Epithelial cell of prostate (primary cell): ENCODE data around the gene PDLIM7.
A peak's percentile ranks its signal among the peaks of the same experiment; 100 is the strongest.

Experiments used
- DNase-seq: peaks from one replicate; pipeline ENCODE4 v3.0.0-alpha.2; 2011; ENCODE audit warnings: low read depth, low spot score
- H3K27ac ChIP-seq: fragments of 450-650 bp; 2 replicates; pipeline ENCODE4 v1.5.1; 2017; ENCODE audit warnings: mild to moderate bottlenecking

Gene PDLIM7

DNA sequence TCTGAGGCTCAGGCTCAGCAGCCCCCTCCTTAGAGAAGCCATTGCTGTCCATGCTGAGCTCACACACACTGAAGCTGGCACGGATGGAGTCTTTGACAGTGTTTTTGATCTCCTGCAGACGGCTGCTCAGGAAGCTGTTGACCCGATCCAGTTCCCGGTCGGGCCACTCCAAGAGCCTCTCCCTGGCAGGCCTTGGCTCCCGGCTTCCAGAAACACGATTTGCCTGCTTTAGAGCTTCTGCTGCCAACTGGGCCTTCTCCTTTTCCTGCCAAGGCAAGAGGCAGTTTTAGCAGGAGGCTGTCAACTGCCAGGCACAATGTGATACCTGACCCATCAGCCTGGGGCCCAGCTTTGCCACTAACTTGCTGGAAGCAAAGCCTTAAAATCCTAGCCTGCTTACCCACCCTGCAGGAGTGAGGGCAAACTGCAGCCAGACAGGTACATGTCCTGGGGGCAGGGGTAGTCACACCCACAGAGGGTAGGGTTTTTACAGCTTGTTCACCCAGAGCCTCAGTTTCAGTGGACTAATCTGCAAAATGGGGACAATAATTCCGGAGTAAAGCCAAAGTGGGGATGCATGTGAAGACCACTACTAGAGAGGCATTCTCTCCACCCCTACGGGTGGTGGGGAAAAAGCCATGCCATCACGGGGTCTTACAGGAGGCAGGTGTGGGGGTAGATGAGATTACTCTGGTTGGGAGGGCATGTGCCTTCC lies 27.7 kb upstream of the PDLIM7 start:
- no peak for DNase-seq
- no peak overlapping the region for H3K27ac ChIP-seq

DNA sequence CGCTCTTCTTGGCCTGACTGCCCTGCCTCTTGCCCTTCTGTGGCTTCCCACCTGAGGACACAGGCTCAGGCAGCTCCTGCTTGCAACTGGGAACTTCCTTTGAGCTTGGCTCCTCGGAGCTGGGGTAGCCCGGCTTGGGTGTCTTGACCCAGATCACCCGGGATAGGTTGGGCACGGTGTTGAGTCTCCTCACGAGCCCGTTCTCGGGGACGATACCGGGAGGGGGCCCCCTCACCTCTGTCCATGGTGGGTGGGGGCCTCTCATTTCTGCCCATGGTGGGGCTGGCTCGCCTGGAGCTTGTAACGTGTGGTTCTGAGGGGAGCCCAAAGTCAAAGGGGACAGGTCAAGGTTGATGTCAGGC lies 27.1 kb upstream of the PDLIM7 start:
- no peak overlapping the region for H3K27ac ChIP-seq
- no peak for DNase-seq

DNA sequence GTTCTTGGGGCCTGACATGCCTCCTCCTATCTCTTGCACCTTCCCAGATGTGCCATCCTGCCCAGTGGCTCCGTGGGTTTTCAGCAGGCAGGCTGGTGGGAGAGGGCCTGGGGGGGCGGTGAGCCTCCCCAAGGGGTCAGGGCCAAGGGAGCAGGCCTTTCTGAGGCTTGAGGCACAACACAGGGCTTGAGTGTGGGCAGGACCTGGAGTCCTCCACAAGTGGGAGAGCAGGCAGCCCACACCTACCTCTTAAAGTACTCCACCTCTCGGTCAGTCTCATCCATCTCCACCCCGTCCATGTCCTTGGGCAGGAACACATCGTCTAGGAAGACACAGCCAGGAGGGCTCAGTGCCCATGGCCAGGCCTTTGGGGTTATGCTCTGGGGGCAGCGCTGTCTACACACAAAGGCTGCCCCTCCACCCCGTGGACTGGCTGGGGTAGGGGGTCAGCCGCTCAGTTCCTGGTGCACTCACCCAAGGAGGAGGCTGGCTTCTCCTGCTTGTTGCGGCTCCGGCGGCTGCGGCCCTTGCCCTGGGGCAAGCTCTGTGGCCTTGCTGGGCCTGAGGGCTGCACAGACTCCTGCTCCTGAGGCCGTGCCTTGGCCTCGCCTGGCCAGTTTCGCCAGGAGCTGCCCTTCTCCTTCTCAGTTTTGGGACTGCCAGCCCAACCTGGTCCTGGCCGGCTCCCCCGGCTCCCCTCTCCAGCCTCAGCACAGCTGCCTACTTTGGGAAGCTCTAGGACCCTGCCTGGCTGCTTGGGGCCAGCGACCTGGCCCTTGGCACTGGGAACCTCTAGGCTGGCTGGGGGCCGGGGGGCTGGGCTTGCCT lies 26.5 kb upstream of the PDLIM7 start:
- no peak for DNase-seq
- H3K27ac ChIP-seq = no peak overlapping the region

DNA sequence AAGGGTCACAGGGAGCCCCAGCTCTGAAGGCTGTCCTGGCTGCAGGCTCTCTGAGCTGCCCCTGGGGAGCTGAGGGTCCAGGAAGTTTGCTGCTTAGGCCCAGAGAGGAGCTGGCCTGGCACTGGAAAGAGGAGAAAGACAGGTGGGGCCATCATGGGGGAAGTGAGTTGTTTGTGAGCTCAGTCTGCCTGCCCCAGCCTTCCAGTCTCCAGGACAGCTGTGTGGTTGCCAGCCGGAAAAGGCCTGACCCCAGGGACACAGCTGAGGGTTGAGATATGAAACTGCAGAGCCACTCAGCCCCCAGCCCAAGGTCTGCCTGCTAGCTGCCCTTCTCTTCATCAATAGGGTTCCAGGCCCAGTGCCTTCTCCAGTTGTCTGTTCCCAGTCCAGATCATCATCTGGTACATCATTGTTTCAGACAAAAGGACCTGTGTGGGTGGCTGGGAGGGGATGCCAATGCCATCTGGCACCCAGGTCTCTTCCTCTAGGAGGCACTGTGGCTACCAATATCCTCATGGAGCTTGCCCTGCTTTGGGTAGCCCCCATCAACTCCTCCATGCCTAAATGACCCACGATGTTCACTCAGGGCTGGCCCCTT lies 23.6 kb upstream of the PDLIM7 start:
- H3K27ac ChIP-seq = no peak overlapping the region

DNA sequence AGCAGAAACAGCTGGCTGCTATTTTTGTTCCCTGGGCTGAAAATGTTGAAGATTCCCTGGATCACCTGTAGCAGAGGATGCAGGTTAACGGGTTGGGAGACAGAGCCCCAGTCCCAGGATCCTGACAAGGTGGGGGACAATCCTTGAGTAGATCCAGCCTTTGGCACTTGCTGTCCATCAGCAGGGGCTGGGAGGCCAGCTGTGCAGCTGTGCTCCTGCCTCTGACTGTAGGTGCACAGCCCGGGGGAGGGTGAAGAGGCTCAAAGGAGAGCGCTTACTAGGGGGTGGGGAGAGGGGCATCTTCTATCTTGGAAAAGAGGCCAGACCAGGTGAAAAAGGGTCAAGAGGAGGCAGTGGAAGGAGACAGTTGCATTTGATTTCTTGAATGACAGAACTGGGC lies 22.9 kb upstream of the PDLIM7 start:
- no peak overlapping the region for H3K27ac ChIP-seq
- DNase-seq = no peak

More for the DNA sequence above, 23.6 kb upstream of the PDLIM7 start:
- no peak for DNase-seq

DNA sequence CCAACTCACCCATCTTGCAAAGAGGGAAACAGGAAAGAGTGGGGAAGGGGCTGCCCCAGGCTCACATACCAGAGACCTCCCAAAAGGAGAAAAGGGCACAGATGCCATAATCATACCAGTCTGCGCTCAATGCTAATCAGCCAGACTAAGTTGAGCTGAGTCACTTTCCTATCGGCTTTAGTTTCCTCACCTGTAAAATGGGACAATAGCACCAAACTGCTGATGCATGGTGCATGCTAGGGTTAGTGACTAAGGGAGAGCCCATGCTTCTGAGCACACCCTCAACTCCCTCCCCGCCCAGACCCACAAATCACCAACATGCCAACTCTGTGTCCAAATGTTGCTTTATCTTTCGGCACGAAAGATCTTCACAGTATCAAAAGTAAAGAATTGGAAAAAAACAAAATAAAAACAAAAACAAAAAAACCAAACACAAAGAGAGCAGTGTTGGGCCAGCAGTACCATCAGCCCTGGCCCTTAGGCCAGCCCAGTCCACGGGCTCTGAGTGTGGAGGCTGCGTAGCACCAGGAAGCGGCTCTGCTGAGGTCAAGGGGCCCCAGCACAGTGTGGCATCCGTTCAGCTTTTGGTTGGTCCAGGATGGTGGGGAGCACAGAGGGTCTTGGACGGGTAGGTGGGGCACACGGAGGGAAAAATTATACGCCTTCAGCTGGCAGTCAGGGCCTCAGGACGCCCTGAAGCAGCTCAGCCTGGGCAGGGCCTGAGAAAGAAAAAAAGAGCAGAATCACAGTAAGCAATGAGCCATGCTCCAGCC lies 22.2 kb upstream of the PDLIM7 start:
- no peak for DNase-seq
- no peak overlapping the region for H3K27ac ChIP-seq

DNA sequence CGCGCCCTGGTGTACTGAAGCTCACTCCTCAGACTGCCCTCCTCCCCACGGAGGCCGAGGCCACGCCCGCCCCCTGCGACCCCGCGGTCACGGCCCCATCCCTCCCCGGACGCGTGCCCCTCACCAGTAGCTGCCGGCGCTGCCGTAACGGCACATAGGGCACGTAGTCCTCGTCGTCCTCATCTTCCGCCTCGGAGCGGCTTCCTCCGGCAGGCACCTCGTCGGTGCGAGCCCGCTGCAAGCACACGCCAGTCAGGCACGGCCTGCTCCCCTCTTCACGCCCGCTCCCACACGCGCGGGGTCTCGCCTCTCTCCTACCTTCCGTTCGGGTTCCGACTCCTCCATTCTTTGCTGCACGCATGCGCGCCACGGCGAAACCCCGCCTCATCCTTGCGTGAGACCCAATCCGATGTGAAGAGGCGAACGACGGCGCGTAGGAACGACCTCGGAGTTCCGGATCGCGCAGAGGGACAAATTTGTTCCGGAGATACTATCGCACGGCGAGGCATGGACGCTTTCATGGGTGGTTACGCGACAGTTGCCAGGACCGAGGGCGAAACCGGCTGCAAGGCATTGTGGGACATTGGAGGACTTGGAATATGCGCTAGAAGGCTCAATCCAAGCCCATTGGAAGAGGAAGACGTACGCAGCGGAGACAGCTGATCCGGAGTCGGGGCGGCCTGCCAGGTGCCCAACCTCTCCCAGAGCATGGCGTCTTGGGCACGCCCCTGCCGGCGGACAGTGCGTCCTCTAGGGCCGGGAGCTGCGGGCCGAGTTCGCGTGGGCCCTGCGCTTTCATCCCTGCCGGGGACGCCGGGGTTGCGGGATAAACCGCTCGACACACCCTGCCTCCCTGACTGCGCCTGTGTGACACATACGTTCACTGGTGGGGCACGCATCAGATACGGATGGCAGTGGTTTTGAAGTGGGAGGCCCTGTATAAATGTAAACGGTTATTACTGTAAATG lies 19.5 kb upstream of the PDLIM7 start, which contains the start of gene DDX41:
Gene DDX41 (minus strand): TSS at position 361 of the 968 bp plus-strand sequence. CDS start 16 bp downstream, at position 345.
- peak; percentile 93 for DNase-seq
- H3K27ac ChIP-seq = peak within 1 kb of the TSS; percentile 86

DNA sequence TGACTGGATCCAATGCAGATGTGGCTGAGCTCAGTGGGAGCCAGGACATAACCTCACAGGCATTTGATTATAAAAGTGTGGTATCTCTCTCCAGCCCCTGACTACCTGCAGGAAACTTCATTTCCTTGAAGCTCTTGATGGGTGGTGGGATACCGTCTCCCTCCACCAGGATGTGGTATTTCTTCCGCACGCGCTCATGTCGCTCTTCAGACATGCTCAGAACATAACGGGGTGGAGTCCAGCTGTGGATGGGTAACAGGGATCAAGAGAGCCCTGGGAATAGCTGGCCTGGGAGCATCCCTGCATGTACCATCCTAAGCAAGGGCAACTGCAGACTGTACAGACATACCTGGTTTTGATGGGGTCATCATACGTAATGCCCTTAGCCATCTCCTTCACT lies 18.2 kb upstream of the PDLIM7 start:
- no peak for DNase-seq
- H3K27ac ChIP-seq = no peak overlapping the region

DNA sequence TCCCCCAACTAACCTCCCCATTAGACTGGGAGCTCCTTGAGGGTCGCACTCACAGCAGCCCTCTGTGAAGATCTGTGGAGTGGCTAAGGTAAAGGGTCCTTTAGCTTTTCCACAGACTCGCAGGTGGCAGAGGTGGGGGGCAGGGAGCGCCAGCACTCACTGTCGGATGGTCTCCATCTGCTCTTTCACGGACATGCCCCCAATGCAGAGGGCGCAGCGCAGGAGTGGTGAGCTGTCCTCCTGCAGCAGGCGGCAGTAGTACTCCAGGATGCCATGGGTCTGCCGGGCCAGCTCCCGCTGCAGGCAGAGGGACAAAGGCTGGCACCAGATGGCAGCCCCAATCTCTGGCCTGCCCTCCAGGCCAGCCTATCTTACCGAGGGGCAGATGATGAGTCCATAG lies 17.1 kb upstream of the PDLIM7 start:
- DNase-seq = no peak
- no peak overlapping the region for H3K27ac ChIP-seq

DNA sequence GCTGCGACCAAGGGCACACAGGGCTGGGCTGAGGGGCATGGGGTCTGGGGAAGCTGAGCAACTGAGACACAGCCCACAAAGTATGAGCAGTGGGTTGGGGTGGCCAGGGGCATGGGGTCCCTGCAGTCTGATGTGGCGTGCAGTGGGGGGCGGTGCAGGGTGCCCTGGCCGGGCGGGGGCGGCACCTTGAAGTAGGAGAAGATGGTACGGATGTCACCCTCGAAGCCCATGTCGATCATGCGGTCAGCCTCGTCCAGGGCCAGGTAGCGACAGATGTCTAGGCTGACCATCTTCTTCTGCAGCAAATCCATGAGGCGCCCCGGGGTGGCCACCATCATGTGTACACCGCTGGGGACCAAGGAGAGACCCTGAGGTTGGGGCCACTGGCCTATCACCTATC lies 16.1 kb upstream of the PDLIM7 start:
- no peak for DNase-seq
- H3K27ac ChIP-seq = no peak overlapping the region

DNA sequence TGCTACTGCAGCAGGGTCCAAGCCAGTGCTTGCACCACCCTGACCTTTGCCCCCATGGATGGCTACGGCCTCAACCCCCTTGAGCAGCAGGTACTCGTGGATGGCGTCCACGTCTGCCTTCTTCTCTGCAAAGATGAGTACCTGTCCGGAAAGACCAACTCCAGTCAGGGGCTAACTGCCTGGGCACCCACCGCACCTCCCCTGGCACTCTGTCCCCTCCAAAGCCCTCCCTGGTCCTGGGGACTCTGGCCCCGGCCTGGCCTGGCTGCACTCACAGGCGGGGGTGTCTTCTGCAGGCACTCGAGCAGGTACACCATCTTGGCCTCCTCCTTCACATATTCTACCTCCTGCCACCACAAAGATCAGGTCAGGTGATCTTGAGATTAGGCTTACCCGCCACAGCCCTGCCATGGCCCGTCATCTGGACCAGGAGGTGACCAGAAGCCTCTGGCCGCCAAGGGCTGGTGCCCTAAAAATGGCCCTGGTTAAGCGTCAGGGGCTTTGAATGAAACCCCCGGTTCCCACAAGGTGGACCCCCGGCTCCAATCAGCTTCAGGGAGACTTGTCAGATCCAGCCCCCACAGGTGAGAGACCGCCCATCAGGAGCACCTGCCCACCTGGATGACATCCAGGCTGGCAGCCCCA lies 15.5 kb upstream of the PDLIM7 start:
- no peak overlapping the region for H3K27ac ChIP-seq
- DNase-seq = no peak

DNA sequence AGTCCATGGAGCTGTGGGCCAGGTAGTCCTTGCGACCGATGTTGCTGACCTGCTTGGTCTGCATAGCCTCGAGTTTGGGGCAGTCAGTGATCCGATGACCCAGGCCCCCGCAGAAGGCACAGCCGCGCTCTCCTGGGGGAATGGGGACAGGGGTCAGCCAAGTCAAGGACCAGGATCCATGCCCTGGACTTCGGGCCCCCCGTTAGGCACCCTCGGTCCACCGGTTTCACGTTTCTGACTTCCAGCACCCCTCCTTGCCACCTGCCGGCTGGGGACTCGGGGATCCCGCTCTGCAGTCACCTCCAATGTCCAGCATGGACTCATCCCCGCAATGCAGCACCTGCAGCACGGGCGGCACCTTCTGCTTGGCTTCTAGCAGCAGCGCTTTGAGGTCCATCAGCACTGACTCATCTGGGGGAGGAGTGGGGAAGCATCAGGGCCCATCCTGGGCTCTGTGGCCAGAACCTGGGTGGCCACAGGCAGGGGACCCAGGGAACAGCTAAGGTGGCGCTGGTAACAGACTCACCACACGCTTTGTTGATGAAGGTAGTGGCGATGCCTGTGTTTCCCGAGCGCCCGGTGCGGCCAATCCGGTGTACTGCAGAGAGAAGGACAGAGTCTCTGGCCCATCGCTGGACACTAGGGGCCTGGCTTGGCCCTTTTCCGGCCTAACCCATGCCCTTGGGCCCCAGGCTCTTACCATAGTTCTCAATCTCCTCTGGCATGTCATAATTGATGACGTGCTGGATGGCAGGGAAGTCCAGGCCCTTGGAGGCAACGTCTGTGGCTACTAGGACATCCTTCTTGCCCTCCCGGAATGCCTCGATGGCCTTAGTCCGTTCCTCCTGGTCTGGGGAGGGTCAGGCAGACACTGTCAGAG lies 14.6 kb upstream of the PDLIM7 start:
- no peak overlapping the region for H3K27ac ChIP-seq

DNA sequence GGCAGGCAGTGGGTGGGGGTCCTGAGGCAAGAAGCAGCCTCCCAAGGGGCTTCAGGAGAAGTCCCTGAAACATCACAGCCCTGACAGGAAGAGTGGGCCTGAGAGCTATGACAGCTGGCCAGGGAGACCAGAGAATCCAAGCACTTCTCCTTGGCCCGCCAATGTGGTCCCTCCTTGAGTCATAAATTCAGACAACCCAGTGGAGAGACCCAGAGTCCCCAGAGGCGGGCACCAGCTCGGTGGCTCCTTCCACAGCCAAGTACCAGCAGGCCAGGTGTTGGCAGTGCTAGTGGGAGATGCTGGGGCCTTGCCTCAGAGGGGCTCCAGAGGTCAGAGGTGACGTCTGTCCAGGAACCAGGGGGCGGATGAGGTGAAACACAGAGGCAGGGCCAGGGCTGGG lies 13.8 kb upstream of the PDLIM7 start:
- DNase-seq = no peak
- no peak overlapping the region for H3K27ac ChIP-seq

More for the DNA sequence above, 14.6 kb upstream of the PDLIM7 start:
- no peak for DNase-seq

DNA sequence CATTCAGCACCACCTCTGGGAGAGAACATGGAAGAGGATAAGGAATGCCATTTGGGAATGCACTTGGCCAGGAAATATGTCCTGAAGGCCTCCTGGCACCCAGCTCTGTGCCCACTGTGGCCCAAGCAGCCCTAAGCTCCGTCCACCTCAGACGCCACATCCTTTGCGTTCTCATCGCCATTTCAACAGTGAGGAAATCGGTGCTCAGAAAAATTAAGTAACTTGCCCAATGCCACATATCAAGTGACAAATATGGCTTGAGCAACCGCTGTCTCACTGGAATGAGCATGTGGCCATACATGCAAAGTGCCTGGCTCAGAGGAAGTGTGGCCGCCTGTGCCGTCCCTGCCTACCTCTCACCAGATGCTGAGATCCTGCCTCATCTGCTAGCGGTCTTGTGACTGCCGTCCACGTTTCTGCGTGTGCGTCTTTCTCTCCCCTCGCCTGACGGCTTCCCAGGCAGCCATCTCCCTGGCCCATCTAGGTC lies 13.2 kb upstream of the PDLIM7 start:
- H3K27ac ChIP-seq = no peak overlapping the region
- no peak for DNase-seq

DNA sequence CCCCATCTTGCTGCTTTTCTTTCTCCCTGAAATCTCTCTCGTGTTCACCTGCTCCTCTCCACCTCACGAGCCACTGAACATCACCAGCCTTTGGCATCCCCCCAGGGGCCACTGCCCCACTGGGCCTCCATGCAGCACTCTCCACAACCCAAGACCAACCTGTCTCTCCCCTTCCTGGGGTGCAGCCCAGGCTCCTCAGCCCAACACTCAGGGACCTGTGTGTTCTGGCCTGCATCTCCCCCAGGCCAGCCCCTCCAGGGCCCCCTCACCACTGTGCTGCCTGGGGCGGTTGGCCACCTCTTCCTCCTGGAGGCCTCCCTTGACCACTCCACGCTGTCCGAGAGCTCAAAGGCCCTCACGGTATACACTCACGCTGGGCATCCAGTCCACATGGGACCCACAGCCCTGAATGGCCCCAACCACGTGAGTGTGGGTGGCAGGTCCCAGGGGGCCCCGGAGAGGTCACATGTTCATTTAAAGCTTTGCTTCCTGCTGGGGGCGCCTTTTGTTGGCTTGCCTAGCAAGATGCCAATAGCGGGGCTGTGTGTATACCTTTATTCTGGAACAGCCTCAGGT lies 12.7 kb upstream of the PDLIM7 start:
- DNase-seq = no peak
- no peak overlapping the region for H3K27ac ChIP-seq

DNA sequence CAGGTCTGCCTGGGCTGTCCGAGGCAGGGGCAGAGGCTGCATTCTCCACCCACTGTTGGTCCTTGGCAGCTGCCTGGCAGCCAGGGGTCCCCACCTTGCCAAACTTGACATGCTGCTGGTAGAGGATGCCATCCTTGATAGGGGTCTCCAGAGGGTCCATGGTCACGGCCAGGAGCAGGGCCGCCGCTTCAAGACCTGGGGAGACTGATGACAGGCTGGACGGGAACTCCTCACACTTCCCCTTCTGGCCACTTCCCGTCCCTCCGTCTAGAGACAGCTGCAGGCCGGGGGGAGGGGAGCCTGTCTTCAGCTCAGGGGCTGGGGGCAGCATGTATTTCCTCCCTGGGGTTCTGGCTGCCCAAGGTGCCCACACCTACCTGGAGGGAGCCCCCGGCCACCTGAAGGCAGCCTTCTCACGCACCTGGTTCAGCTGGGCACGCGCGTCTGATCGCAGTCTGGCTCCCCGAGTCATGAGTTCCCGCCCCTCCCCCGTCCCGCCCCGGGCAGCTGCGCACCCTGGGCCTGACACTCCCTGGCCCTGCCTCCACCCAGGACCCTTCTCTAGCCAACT lies 12.1 kb upstream of the PDLIM7 start, which contains the start of gene DOK3:
Gene DOK3 (minus strand): TSS at position 446 of the 571 bp plus-strand sequence. CDS start 286 bp downstream, at position 160.
- DNase-seq = no peak
- no peak within 1 kb of the TSS for H3K27ac ChIP-seq

DNA sequence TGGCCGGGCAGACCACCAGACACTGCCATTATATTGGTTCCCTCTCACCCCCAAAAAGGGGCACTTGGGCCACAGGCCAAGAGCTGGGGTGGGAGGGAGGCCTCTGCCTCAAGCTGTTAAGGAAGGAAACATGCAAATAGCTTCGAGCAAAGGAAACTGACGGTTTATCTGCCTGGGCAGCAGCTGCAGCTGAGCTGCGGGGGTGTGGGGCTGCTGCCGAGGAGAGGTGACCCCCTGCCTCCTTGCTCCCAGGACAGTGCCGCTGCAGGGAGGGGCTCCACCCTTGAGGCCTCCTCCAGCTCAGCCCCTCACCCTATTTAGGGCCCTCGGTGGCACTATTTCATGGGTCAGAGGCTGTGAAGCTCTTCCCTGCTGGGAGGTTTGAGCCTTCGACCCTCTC lies 11.4 kb upstream of the PDLIM7 start:
- no peak for DNase-seq
- no peak overlapping the region for H3K27ac ChIP-seq
